HFFc6 (cell line): Measurements from ENCODE around the gene PSAP. TPM values are rescaled to one million over a fixed set of nuclear protein-coding genes. Genes with fewer than 3 reads are reported as not detected.

Experiments
- DNase-seq: peaks from one replicate; pipeline ENCODE4 v3.0.0-alpha.2; 2018
- H3K27ac Mint-ChIP-seq: 2 replicates; pipeline ENCODE4 v1.8.0; 2020; ENCODE audit warnings: mild to moderate bottlenecking, mixed read lengths
- H3K27me3 Mint-ChIP-seq: 2 replicates; pipeline ENCODE4 v1.8.0; 2021; ENCODE audit warnings: mild to moderate bottlenecking, moderate library complexity, mixed read lengths; ENCODE audit not compliant: insufficient read depth
- H3K36me3 Mint-ChIP-seq: 2 replicates; pipeline ENCODE4 v1.8.0; 2021; ENCODE audit warnings: low read depth, mixed read lengths
- H3K4me1 Mint-ChIP-seq: 2 replicates; pipeline ENCODE4 v1.8.0; 2020; ENCODE audit warnings: low read depth, mixed read lengths
- H3K4me3 Mint-ChIP-seq: 2 replicates; pipeline ENCODE4 v1.8.0; 2020; ENCODE audit warnings: mild to moderate bottlenecking, moderate library complexity, mixed read lengths
- H3K9me3 Mint-ChIP-seq: 2 replicates; pipeline ENCODE4 v1.8.0; 2020; ENCODE audit warnings: mild to moderate bottlenecking, mixed read lengths
- CTCF ChIP-seq: fragments of 200-600 bp; sonication (generic); IDR thresholded peaks from 2 replicates; pipeline ENCODE4 v1.5.0; 2021; ENCODE audit warnings: antibody characterized with exemption, mild to moderate bottlenecking
- total RNA-seq, 6 experiments: library from RNA; stranded (reverse); fragmentation: NEBNext Ultra II Directional; extraction: Animal tissue kit (Norgen Biotek cat#: 25700); gene quantifications; 2 replicates in 1 of 6; 3 replicates in 5 of 6; pipeline ENCODE4 v1.2.3, GENCODE V29; 2021

Gene PSAP
- total RNA-seq, 6 experiments from 2014 or later: 375 to 549 (median 404) TPM

GRCh38 chr10:71777213-71777985 lies 73.7 kb downstream of the PSAP start:
- Mint-ChIP-seq H3K27me3 (peaks cover 13% of the 10 kb centered on the region), H3K36me3 (no peaks in the 10 kb centered on the region)

GRCh38 chr10:71776481-71776925 lies 74.5 kb downstream of the PSAP start:
- no peaks in the 10 kb centered on the region for H3K9me3 Mint-ChIP-seq
- no peak overlapping the region for H3K27ac Mint-ChIP-seq
- peaks cover 8% of the 10 kb centered on the region for H3K27me3 Mint-ChIP-seq
- TF ChIP-seq CTCF: no peak
- H3K4me3 Mint-ChIP-seq: no peak overlapping the region
- H3K36me3 Mint-ChIP-seq: no peaks in the 10 kb centered on the region
- H3K4me1 Mint-ChIP-seq: peaks cover 29% of the 10 kb centered on the region
- no peak for DNase-seq

More at GRCh38 chr10:71777213-71777985, 73.7 kb downstream of the PSAP start:
- H3K4me3 Mint-ChIP-seq: no peak overlapping the region
- peaks cover 20% of the 10 kb centered on the region for H3K4me1 Mint-ChIP-seq
- TF ChIP-seq CTCF: no peak
- no peaks in the 10 kb centered on the region for H3K9me3 Mint-ChIP-seq
- no peak for DNase-seq
- no peak overlapping the region for H3K27ac Mint-ChIP-seq

- DNase-seq: no peak
- no peak overlapping the region for H3K27ac Mint-ChIP-seq
- peaks cover 8% of the 10 kb centered on the region for H3K27me3 Mint-ChIP-seq
- H3K9me3 Mint-ChIP-seq: no peaks in the 10 kb centered on the region
- no peak for TF ChIP-seq CTCF
- H3K36me3 Mint-ChIP-seq: no peaks in the 10 kb centered on the region
- H3K4me3 Mint-ChIP-seq: no peak overlapping the region
- H3K4me1 Mint-ChIP-seq: peaks cover 41% of the 10 kb centered on the region
Measured at GRCh38 chr10:71774916-71775702, 75.9 kb downstream of the PSAP start.

- peaks cover 58% of the 10 kb centered on the region for H3K4me1 Mint-ChIP-seq
- H3K4me3 Mint-ChIP-seq: peak within 1 kb of the TSS; percentile 85
- H3K9me3 Mint-ChIP-seq: no peaks in the 10 kb centered on the region
- H3K36me3 Mint-ChIP-seq: no peaks in the 10 kb centered on the region
- peak; percentile 93 for TF ChIP-seq CTCF
- H3K27ac Mint-ChIP-seq: peak within 1 kb of the TSS; percentile 89
- peaks cover 3% of the 10 kb centered on the region; the same call in 1 of the 2 replicates for H3K27me3 Mint-ChIP-seq
- peak; percentile 65 for DNase-seq
Measured at GRCh38 chr10:71773221-71773971, 77.7 kb downstream of the PSAP start, which contains the start of gene VSIR. TSS of gene VSIR (minus strand) at chr10:71773520. CDS start at chr10:71773439, 81 bp downstream.

- peak overlapping the region; percentile 85 for H3K4me3 Mint-ChIP-seq
- peaks cover 7% of the 10 kb centered on the region; the same call in 1 of the 2 replicates for H3K27me3 Mint-ChIP-seq
- no peaks in the 10 kb centered on the region for H3K36me3 Mint-ChIP-seq
- peaks cover 64% of the 10 kb centered on the region for H3K4me1 Mint-ChIP-seq
- no peak for DNase-seq
- H3K27ac Mint-ChIP-seq: peak overlapping the region; percentile 58; the same call in 1 of the 2 replicates
- TF ChIP-seq CTCF: no peak
- no peaks in the 10 kb centered on the region for H3K9me3 Mint-ChIP-seq
Measured at GRCh38 chr10:71772832-71773220, 78.2 kb downstream of the PSAP start.
